NB4 (cell line): Measurements from ENCODE around the gene MS4A6A.

Experiments used
- POLR2A ChIP-seq: IDR thresholded peaks from 2 replicates; pipeline ENCODE4 v1.6.1; 2011; ENCODE audit warnings: mild to moderate bottlenecking; ENCODE audit not compliant: insufficient read length; ENCODE audit errors: extremely low read depth
- TF ChIP-seq, protein P1 (sequence below): IDR thresholded peaks from one replicate; pipeline ENCODE4 v1.5.1; 2012; ENCODE audit warnings: low read depth, low read length

DNA sequence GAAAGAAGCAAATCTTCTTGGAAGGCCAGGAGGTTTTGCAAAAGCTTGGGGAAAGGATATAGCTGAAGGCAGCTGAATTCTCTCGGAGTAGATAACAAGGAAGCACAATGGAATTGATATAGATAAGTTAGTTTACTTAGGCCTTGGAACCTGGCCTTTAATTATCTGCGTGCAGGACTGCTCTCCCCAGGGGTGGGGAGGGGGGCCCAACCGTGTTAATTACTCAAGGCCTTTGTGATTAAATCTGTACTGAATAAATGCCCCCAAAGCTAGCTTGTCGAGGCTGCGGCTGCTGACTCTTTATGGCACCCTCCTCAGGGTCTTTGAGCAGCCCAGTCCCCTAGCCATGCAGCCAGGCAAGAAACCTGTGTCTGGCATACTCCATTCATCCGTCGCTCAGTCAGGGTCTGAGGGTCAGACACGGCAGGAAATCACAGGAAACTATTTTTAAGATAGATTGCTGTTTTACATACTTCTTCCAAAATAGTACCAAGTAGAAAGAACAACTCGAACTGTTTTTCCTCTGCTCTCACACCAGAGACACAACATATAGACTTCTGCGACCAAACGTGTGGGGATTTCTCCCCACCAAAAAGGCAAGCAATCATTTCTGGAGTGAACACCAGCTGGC lies 58.0 kb downstream of the MS4A6A start:
- TF ChIP-seq POLR2A: no peak
- TF ChIP-seq, protein P1, sequence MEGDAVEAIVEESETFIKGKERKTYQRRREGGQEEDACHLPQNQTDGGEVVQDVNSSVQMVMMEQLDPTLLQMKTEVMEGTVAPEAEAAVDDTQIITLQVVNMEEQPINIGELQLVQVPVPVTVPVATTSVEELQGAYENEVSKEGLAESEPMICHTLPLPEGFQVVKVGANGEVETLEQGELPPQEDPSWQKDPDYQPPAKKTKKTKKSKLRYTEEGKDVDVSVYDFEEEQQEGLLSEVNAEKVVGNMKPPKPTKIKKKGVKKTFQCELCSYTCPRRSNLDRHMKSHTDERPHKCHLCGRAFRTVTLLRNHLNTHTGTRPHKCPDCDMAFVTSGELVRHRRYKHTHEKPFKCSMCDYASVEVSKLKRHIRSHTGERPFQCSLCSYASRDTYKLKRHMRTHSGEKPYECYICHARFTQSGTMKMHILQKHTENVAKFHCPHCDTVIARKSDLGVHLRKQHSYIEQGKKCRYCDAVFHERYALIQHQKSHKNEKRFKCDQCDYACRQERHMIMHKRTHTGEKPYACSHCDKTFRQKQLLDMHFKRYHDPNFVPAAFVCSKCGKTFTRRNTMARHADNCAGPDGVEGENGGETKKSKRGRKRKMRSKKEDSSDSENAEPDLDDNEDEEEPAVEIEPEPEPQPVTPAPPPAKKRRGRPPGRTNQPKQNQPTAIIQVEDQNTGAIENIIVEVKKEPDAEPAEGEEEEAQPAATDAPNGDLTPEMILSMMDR: no peak
